ENCODE measurements around the gene GALNT2.

Gene GALNT2

DNA sequence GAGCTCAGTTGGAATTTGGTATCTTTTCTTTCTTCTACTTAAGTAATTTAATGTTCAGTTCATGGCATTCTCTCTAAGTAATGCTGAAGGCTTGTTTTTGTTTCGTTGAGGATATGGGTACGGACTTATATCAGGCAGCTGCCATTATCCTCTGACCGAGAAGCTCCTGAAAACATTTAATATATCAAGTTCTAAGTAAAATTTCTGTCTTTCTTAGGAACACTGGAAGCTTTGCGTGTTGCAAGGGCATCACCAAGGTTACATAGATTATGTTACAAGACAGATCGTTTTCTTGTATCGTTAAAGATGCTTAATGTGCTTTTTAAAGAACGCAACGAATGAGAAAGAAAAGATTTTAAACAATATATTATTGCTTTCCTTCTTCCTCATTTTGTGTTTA lies 1.0 kb upstream of the GALNT2 start:
- TF ChIP-seq, protein P1, sequence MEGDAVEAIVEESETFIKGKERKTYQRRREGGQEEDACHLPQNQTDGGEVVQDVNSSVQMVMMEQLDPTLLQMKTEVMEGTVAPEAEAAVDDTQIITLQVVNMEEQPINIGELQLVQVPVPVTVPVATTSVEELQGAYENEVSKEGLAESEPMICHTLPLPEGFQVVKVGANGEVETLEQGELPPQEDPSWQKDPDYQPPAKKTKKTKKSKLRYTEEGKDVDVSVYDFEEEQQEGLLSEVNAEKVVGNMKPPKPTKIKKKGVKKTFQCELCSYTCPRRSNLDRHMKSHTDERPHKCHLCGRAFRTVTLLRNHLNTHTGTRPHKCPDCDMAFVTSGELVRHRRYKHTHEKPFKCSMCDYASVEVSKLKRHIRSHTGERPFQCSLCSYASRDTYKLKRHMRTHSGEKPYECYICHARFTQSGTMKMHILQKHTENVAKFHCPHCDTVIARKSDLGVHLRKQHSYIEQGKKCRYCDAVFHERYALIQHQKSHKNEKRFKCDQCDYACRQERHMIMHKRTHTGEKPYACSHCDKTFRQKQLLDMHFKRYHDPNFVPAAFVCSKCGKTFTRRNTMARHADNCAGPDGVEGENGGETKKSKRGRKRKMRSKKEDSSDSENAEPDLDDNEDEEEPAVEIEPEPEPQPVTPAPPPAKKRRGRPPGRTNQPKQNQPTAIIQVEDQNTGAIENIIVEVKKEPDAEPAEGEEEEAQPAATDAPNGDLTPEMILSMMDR (IDR thresholded peaks at IDR 0.05; ENCODE audit: control insufficient read depth, extremely low read depth, insufficient read depth) = no peak
- peak overlapping the region; percentile 57 for H3K4me3 ChIP-seq (ENCODE audit: low read depth, low read length)

DNA sequence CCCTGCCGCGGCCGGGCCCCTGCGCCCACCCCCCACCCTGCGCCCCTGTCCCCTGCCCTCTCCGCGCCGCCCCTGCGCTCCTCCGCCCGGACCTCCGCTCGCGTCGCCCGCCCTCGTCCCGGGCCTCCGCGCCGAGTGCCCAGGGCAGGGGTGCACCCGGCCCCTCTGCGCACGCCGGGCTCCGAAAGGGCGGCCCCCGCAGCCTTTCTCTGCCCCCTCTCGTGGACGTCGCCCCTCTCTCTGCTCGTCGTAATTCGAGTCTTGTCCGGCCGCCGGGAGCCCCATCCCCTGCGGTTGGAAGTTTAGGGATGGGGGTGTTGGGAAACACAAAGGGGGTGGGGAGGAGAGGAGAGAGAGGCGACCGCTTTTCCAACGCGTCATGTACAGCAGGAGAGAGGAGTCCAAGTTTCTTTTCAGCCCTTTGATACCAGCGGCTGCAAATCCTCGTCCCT lies 407 bp downstream of the GALNT2 start:
- peak overlapping the region; percentile 88 for H3K4me3 ChIP-seq (ENCODE audit: low read depth, low read length)
- TF ChIP-seq, protein P1 (IDR thresholded peaks at IDR 0.05; ENCODE audit: control insufficient read depth, extremely low read depth, insufficient read depth) = no peak
- DNase-seq (ENCODE audit: low read depth) = no peak

More for the DNA sequence above, 1.0 kb upstream of the GALNT2 start:
- no peak for DNase-seq (ENCODE audit: low read depth)

DNA sequence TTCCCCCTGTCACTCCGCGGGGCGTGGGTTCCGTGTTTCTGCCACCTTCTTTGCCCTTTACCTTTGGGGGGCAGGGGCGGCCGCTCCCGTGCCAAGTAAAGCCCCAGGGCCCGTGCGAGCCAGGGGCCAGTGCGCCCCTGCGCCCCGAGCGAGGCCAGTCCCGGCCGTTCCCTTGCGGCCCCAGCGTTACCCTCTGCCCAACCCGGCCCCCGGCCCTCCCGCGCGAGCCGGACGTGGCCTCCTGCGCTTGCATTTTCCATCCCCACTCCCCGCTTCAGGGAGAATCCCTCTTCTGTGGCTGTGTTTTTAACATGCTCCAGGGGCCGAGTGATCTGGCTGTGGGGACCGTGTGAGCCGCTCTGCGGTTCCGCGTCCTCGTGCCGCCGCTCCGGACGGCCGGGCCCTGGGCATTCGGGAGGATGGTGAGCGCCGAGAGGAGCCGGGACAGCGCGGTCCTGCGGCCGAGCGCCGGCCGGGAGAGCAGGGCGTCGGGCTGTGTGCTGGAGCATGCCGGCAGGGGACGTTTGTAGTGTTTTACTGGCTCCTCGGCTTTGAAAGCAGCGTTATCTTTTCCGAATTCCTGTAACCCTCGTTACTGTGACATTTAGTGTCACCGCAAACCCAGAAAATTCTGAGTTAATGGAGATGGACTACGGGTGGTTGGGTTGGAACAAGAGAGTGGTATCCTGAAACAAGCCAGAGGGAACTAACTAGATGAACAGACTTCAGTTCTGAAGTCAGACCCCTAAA lies 1.0 kb downstream of the GALNT2 start:
- TF ChIP-seq, protein P1 (IDR thresholded peaks at IDR 0.05; ENCODE audit: control insufficient read depth, extremely low read depth, insufficient read depth) = peak; percentile 27; the same call in 1 of the 2 replicates
- peak overlapping the region; percentile 88 for H3K4me3 ChIP-seq (ENCODE audit: low read depth, low read length)
- no peak for DNase-seq (ENCODE audit: low read depth)

DNA sequence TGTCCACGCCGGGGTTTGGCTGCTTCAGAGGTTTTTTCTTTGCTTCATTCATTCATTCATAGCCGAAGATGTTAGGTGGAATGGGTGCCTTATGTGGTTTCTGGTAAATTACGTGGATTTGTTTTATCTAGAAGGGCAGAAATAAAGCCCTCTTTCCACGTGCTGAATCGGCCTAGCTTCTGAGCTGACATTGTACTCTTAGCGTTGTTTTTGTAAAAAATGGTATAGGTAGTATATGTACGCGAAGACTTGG lies 1.5 kb downstream of the GALNT2 start:
- no peak for DNase-seq (ENCODE audit: low read depth)
- H3K4me3 ChIP-seq (ENCODE audit: low read depth, low read length) = peak overlapping the region; percentile 88
- TF ChIP-seq, protein P1 (IDR thresholded peaks at IDR 0.05; ENCODE audit: control insufficient read depth, extremely low read depth, insufficient read depth) = no peak

DNA sequence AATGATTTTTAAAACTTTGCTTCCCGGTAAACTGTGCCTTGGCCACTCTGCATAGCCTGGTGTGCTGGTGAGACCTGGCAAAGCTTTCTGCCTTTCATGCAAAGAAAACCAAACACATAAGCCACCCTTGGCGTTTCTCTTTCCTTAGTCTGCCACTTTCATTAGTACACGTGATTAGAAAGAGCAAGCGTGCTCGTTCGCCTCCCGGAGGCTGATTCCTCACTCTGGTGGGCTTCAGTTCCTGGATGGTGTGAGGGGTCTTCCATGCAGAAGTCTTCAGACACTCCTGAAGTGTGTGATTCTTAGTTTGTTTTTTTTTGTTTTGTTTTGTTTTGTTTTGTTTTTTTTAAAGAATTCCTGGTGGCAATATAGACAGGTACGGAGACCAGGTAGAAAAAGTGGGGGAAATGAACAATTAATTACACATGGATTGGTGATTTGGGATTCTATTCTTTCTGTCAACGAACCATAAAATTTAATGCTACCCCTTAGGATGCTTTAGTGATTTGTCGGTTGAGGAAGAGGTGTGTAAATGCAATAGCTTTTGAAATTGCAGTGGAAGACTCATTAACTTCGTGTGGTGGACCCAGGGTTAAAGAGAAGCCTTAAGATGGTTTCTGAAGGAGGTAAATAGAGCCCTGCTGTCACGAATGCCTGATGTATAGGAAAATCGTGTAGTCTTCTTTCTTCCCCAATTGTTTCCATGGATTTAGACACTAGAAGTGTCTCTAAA lies 2.1 kb downstream of the GALNT2 start:
- H3K4me3 ChIP-seq (ENCODE audit: low read depth, low read length) = peak overlapping the region; percentile 88
- peak; percentile 60 for DNase-seq (ENCODE audit: low read depth)
- TF ChIP-seq, protein P1 (IDR thresholded peaks at IDR 0.05; ENCODE audit: control insufficient read depth, extremely low read depth, insufficient read depth) = 0 out of 2 replicates have a peak, but pooled peaks have one; percentile 9

DNA sequence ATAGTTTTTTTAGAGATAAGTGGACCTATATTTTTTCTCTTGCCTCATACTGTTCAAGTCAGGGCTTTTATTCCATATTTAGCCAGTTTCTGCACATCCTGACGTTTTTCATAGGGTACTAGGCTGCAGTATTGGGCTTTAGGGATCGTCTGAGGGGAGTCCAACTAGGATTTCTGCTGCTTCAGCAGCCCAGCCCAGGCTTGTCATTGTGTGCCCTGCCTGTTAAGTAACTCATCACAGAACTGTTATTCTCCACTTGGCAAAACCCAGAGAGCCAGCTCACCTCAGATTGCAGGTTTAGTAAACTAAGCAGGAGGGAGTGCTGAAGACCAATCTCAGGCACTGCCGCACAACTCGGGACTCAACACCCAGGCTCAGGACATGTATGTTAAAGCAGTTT lies 2.8 kb downstream of the GALNT2 start:
- TF ChIP-seq, protein P1 (IDR thresholded peaks at IDR 0.05; ENCODE audit: control insufficient read depth, extremely low read depth, insufficient read depth) = no peak

More for the DNA sequence above, 2.8 kb downstream of the GALNT2 start:
- no peak overlapping the region for H3K4me3 ChIP-seq (ENCODE audit: low read depth, low read length)
- DNase-seq (ENCODE audit: low read depth) = no peak
